Smooth muscle cell (in vitro differentiated cells): Measurements from ENCODE around the gene CD44. TPM values are rescaled to one million over a fixed set of nuclear protein-coding genes. Genes with fewer than 3 reads are reported as not detected.

Experiments used
- DNase-seq: peaks from one replicate; lab custom pipeline; 2025; ENCODE audit not compliant: unreplicated experiment; lab: John Stamatoyannopoulos, UW
- H2AFZ ChIP-seq: fragments of 200-600 bp; sonication (generic); 2 replicates; pipeline ENCODE4 v1.6.0; 2016; ENCODE audit warnings: antibody characterized with exemption, low read depth, mild to moderate bottlenecking
- H3F3A ChIP-seq: fragments of 200-600 bp; sonication (generic); 2 replicates; pipeline ENCODE4 v1.6.0; 2017; ENCODE audit warnings: antibody characterized with exemption, low read depth
- H3K27ac ChIP-seq: fragments of 200-600 bp; sonication (generic); 2 replicates; pipeline ENCODE4 v1.5.1; 2016; ENCODE audit warnings: low read depth, mild to moderate bottlenecking
- H3K27me3 ChIP-seq: fragments of 200-600 bp; sonication (generic); 2 replicates; pipeline ENCODE4 v1.6.1; 2016; ENCODE audit warnings: low read depth, mild to moderate bottlenecking
- H3K36me3 ChIP-seq: fragments of 200-600 bp; sonication (generic); 2 replicates; pipeline ENCODE4 v1.5.1; 2016; ENCODE audit warnings: low read depth
- H3K4me1 ChIP-seq: fragments of 200-600 bp; sonication (generic); 2 replicates; pipeline ENCODE4 v1.5.1; 2016; ENCODE audit warnings: low read depth
- H3K4me2 ChIP-seq: fragments of 200-600 bp; sonication (generic); 2 replicates; pipeline ENCODE4 v1.6.0; 2016; ENCODE audit warnings: mild to moderate bottlenecking
- H3K4me3 ChIP-seq: fragments of 200-600 bp; sonication (generic); 2 replicates; pipeline ENCODE4 v1.5.1; 2016; ENCODE audit warnings: mild to moderate bottlenecking
- H3K79me2 ChIP-seq: fragments of 200-600 bp; sonication (generic); 2 replicates; pipeline ENCODE4 v1.6.0; 2016; ENCODE audit warnings: low read depth, mild to moderate bottlenecking
- H3K9ac ChIP-seq: fragments of 200-600 bp; sonication (generic); 2 replicates; pipeline ENCODE4 v1.6.0; 2016; ENCODE audit warnings: low read depth
- H3K9me3 ChIP-seq: fragments of 200-600 bp; sonication (generic); replicated peaks from 2 replicates; pipeline ENCODE4 v1.5.1; 2016; ENCODE audit warnings: low read depth
- H4K20me1 ChIP-seq: fragments of 200-600 bp; sonication (generic); 2 replicates; pipeline ENCODE4 v1.6.0; 2016; ENCODE audit warnings: low read depth
- WGBS: methylation state at CpG from one replicate; pipeline ENCODE4 v1.1.7; 2016; ENCODE audit warnings: low lambda C conversion rate; 5-methylcytosine and 5-hydroxymethylcytosine counted together
- polyA plus RNA-seq: library from polyadenylated mRNA; unstranded; fragments of >200 nt; fragmentation: Nextera tagmentation; extraction: Ambion mirVana; gene quantifications from 2 replicates; pipeline ENCODE4 v1.2.1, GENCODE V29; 2016
- total RNA-seq: library from RNA; depleted of rRNA; stranded (reverse); fragments of >200 nt; gene quantifications from 2 replicates; pipeline ENCODE4 v1.2.3, GENCODE V29; 2014
- TF ChIP-seq, protein P1 (sequence below): fragments of 200-600 bp; sonication (generic); IDR thresholded peaks from 2 replicates; pipeline ENCODE4 v1.5.1; 2017; ENCODE audit warnings: borderline replicate concordance, mild to moderate bottlenecking, antibody characterized with exemption; ENCODE audit not compliant: insufficient read depth, poor library complexity, severe bottlenecking

Gene CD44
- total and polyA plus RNA-seq, 2 experiments from 2014 or later, result 116 to 248 TPM

DNA sequence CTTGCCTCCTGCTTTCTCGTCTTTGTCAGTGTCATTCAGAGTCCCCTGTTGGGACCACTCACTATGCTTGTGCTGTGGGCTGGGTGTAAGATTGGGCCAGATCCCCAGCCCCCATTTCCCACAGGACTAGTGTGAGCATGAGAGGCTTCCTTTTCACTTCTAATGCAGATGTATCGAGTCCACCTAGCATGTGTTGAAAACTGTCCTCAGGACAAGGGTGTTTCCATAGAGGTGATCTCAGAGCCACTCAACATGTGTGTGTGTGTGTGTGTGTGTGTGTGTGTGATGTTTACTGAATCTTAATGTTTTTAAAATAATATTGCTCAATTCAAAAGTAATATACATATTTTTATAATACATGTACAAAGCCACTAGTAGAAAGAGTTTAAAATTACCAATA, 11.4 kb upstream of the CD44 start:
- H3K9me3 ChIP-seq, result no peaks in the 10 kb centered on the region
- WGBS, result 89% methylated on average over 2 of the region's 2 CpGs
- H3K27me3 ChIP-seq, result peaks cover 4% of the 10 kb centered on the region
- no peaks in the 10 kb centered on the region for H4K20me1 ChIP-seq
- DNase-seq, result no peak
- no peaks in the 10 kb centered on the region for H3F3A ChIP-seq
- no peak overlapping the region for H3K4me3 ChIP-seq
- H3K36me3 ChIP-seq, result no peaks in the 10 kb centered on the region
- no peaks in the 10 kb centered on the region for H3K79me2 ChIP-seq
- H2AFZ ChIP-seq, result no peak overlapping the region
- H3K4me1 ChIP-seq, result no peaks in the 10 kb centered on the region
- H3K4me2 ChIP-seq, result no peak overlapping the region
- H3K27ac ChIP-seq, result no peak overlapping the region
- TF ChIP-seq, protein P1, sequence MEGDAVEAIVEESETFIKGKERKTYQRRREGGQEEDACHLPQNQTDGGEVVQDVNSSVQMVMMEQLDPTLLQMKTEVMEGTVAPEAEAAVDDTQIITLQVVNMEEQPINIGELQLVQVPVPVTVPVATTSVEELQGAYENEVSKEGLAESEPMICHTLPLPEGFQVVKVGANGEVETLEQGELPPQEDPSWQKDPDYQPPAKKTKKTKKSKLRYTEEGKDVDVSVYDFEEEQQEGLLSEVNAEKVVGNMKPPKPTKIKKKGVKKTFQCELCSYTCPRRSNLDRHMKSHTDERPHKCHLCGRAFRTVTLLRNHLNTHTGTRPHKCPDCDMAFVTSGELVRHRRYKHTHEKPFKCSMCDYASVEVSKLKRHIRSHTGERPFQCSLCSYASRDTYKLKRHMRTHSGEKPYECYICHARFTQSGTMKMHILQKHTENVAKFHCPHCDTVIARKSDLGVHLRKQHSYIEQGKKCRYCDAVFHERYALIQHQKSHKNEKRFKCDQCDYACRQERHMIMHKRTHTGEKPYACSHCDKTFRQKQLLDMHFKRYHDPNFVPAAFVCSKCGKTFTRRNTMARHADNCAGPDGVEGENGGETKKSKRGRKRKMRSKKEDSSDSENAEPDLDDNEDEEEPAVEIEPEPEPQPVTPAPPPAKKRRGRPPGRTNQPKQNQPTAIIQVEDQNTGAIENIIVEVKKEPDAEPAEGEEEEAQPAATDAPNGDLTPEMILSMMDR, result no peak
- no peak overlapping the region for H3K9ac ChIP-seq

DNA sequence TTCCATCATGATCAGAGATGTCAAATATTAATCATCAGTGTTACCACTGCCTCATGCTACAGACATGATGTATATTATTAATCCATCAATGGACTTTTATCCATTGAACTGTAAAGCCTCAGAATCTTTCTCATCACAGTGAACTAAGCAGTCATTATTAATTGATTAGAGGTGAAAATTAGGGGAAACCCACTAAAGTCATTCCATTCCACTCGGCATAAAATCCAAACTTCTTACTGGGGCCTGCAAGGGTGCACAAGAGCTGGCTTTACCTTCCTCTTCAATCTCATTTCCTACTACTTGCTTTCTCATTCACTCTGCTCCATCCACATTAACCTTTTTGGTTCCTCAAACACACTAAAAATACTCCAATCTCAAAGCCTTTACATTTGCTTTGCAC, 7.9 kb upstream of the CD44 start:
- Histone ChIP-seq H3K27ac (no peak overlapping the region), H3K4me1 (no peaks in the 10 kb centered on the region), H4K20me1 (no peaks in the 10 kb centered on the region), H3F3A (no peaks in the 10 kb centered on the region), H3K27me3 (no peaks in the 10 kb centered on the region), H3K9ac (no peak overlapping the region), H3K4me3 (no peak overlapping the region), H3K79me2 (no peaks in the 10 kb centered on the region), H3K9me3 (no peaks in the 10 kb centered on the region), H3K4me2 (no peak overlapping the region), H2AFZ (no peak overlapping the region), H3K36me3 (no peaks in the 10 kb centered on the region)
- TF ChIP-seq, protein P1, result no peak
- DNase-seq, result no peak
- 95% methylated on average over 1 of the region's 1 CpG for WGBS

DNA sequence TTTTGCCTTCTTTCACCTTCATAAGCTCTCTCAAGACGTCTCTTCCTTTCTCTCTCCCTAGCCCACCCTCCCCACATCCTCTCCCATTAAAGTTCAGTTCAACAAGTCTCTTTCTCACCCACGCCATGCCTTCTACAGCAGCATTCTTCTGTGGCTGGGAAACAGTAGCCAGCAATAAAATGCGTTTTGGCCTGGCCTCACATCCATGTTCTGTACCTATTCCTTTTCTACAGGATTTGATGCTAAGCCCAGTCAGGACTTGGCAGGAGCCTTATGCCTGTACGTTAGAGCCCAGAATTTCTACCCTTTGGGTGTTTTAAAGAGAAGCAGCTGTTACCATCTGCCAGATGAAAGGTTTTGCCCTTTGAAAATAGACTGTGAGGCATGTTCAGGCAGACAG, 7.1 kb upstream of the CD44 start:
- TF ChIP-seq, protein P1, result no peak
- no peaks in the 10 kb centered on the region for H4K20me1 ChIP-seq

DNA sequence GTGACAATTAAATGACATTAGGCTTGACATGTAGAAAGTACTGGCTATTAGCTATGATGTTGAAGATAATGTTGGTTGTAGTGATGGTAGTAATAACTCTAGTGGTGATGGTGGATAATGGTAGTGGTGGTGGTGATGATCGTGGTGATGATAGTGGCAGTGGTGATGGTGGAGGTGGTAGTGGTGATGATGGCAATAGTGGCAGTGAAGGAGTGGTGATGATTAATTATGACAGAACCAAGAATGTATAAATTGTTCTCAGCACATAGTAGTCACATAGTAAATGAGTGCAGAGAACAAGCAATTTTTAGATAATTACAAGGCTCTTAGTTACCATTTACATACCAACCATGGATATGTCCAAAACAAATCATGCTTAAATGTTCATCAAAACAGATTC, 5.3 kb upstream of the CD44 start:
- H3K4me2 ChIP-seq, result no peak overlapping the region
- no peak overlapping the region for H3K27ac ChIP-seq
- WGBS, result 100% methylated on average over 1 of the region's 1 CpG
- H3K9me3 ChIP-seq, result no peaks in the 10 kb centered on the region
- TF ChIP-seq, protein P1, result no peak
- H3K36me3 ChIP-seq, result no peaks in the 10 kb centered on the region
- H3K4me1 ChIP-seq, result peaks cover 2% of the 10 kb centered on the region
- no peaks in the 10 kb centered on the region for H3K79me2 ChIP-seq
- no peak overlapping the region for H3K9ac ChIP-seq
- DNase-seq, result no peak
- H4K20me1 ChIP-seq, result no peaks in the 10 kb centered on the region
- no peaks in the 10 kb centered on the region for H3K27me3 ChIP-seq
- H3K4me3 ChIP-seq, result no peak overlapping the region
- H3F3A ChIP-seq, result no peaks in the 10 kb centered on the region
- H2AFZ ChIP-seq, result no peak overlapping the region

More for the DNA sequence above, 7.1 kb upstream of the CD44 start:
- Histone ChIP-seq H3K4me3 (no peak overlapping the region), H3F3A (no peaks in the 10 kb centered on the region), H3K27me3 (no peaks in the 10 kb centered on the region), H3K79me2 (no peaks in the 10 kb centered on the region), H3K4me2 (no peak overlapping the region), H3K9ac (no peak overlapping the region), H3K27ac (no peak overlapping the region), H3K36me3 (no peaks in the 10 kb centered on the region), H2AFZ (no peak overlapping the region), H3K9me3 (no peaks in the 10 kb centered on the region), H3K4me1 (no peaks in the 10 kb centered on the region)
- no peak for DNase-seq
- WGBS, result 75% methylated on average over 4 of the region's 4 CpGs
